CD1c-positive myeloid dendritic cell (primary cell): Measurements from ENCODE around the gene CHAC2.
A peak's percentile ranks its signal among the peaks of the same experiment; 100 is the strongest.
"Not testable (repeated sequence)": the region's sequence is repeated elsewhere in the genome, so short reads cannot be mapped to it uniquely, and the experiment has no call there.

Source experiments
- DNase-seq: peaks from one replicate; pipeline ENCODE4 v3.0.0-alpha.2; 2016; ENCODE audit errors: extremely low spot score

CHAC2 gene

GRCh38 chr2:53778536-53779162 lies 11.0 kb downstream of the CHAC2 start:
- DNase-seq, result peak; percentile 49

- DNase-seq, result no peak
These were observed 12.5 kb downstream of the CHAC2 start for GRCh38 chr2:53780056-53780455.

- DNase-seq, result no peak
These were observed 15.1 kb downstream of the CHAC2 start for GRCh38 chr2:53782676-53783075.

- DNase-seq, result no peak
These were observed 16.8 kb downstream of the CHAC2 start for GRCh38 chr2:53784436-53784835.

- no peak for DNase-seq
These were observed 17.8 kb downstream of the CHAC2 start for GRCh38 chr2:53785366-53785765.

GRCh38 chr2:53786352-53786704 lies 18.7 kb downstream of the CHAC2 start:
- peak; percentile 5 for DNase-seq

GRCh38 chr2:53786705-53787613 lies 19.4 kb downstream of the CHAC2 start, which contains the start of the genes ASB3 and ERLEC1:
TSS of gene ASB3 (minus strand) at chr2:53786953. CDS start at chr2:53765572, 21,381 bp downstream.
TSS of gene ERLEC1 (plus strand) at chr2:53787044. CDS start at chr2:53787211, 167 bp downstream.
- peak; percentile 91 for DNase-seq

- DNase-seq, result peak; percentile 51
These were observed 20.1 kb downstream of the CHAC2 start for GRCh38 chr2:53787614-53788289.

GRCh38 chr2:53793261-53793660 lies 25.7 kb downstream of the CHAC2 start:
- DNase-seq, result no peak

GRCh38 chr2:53793821-53794220 lies 26.2 kb downstream of the CHAC2 start:
- no peak for DNase-seq

- DNase-seq, result no peak
These were observed 33.9 kb downstream of the CHAC2 start for GRCh38 chr2:53801547-53801946.

GRCh38 chr2:53802617-53803151 lies 35.1 kb downstream of the CHAC2 start:
- peak; percentile 7 for DNase-seq

- DNase-seq, result no peak
These were observed 44.0 kb downstream of the CHAC2 start for GRCh38 chr2:53811601-53812000.

GRCh38 chr2:53813151-53813550 lies 45.5 kb downstream of the CHAC2 start:
- no peak for DNase-seq

- DNase-seq, result no peak
These were observed 51.3 kb downstream of the CHAC2 start for GRCh38 chr2:53818854-53819435.

- DNase-seq, result no peak
These were observed 52.0 kb downstream of the CHAC2 start for GRCh38 chr2:53819634-53820033.

- no peak for DNase-seq
These were observed 52.4 kb downstream of the CHAC2 start for GRCh38 chr2:53820048-53820447.

- no peak for DNase-seq
These were observed 53.1 kb downstream of the CHAC2 start for GRCh38 chr2:53820711-53821110.

GRCh38 chr2:53821810-53822209 lies 54.2 kb downstream of the CHAC2 start:
- DNase-seq, result no peak

- not testable (repeated sequence) for DNase-seq
These were observed 56.0 kb downstream of the CHAC2 start for GRCh38 chr2:53823639-53824038.
